Amniotic stem cell (primary cell): ENCODE measurements around the gene EPHA5.

Experiments used
- DNase-seq: peaks from one replicate; lab custom pipeline; 2025; lab: John Stamatoyannopoulos, UW

Gene EPHA5

GRCh38 chr4:65624651-65625050, 45.6 kb downstream of the EPHA5 start:
- no peak for DNase-seq

GRCh38 chr4:65623506-65623905, 46.8 kb downstream of the EPHA5 start:
- peak; percentile 53 for DNase-seq

- no peak for DNase-seq
Measured at GRCh38 chr4:65617416-65617815, 52.9 kb downstream of the EPHA5 start.

- no peak for DNase-seq
Measured at GRCh38 chr4:65604515-65604914, 65.8 kb downstream of the EPHA5 start.

GRCh38 chr4:65600656-65601055, 69.6 kb downstream of the EPHA5 start:
- peak; percentile 29 for DNase-seq

GRCh38 chr4:65599340-65599739, 70.9 kb downstream of the EPHA5 start:
- DNase-seq, result no peak

GRCh38 chr4:65597697-65598096, 72.6 kb downstream of the EPHA5 start:
- DNase-seq, result no peak

GRCh38 chr4:65592089-65592488, 78.2 kb downstream of the EPHA5 start:
- DNase-seq, result no peak

GRCh38 chr4:65589921-65590320, 80.4 kb downstream of the EPHA5 start:
- no peak for DNase-seq

- DNase-seq, result no peak
Measured at GRCh38 chr4:65589331-65589730, 81.0 kb downstream of the EPHA5 start.

GRCh38 chr4:65580551-65580950, 89.7 kb downstream of the EPHA5 start:
- no peak for DNase-seq

GRCh38 chr4:65566473-65566872, 103.8 kb downstream of the EPHA5 start:
- DNase-seq, result no peak

GRCh38 chr4:65561164-65561563, 109.1 kb downstream of the EPHA5 start:
- no peak for DNase-seq

GRCh38 chr4:65559270-65559669, 111.0 kb downstream of the EPHA5 start:
- no peak for DNase-seq

- DNase-seq, result no peak
Measured at GRCh38 chr4:65552057-65552456, 118.2 kb downstream of the EPHA5 start.

- DNase-seq, result no peak
Measured at GRCh38 chr4:65550500-65550899, 119.8 kb downstream of the EPHA5 start.

GRCh38 chr4:65546882-65547416, 123.3 kb downstream of the EPHA5 start:
- DNase-seq, result no peak

GRCh38 chr4:65538571-65538970, 131.7 kb downstream of the EPHA5 start:
- DNase-seq, result no peak

- DNase-seq, result no peak
Measured at GRCh38 chr4:65535113-65535512, 135.2 kb downstream of the EPHA5 start.

- no peak for DNase-seq
Measured at GRCh38 chr4:65521666-65522065, 148.6 kb downstream of the EPHA5 start.

GRCh38 chr4:65515646-65516045, 154.6 kb downstream of the EPHA5 start:
- DNase-seq, result no peak

- no peak for DNase-seq
Measured at GRCh38 chr4:65510976-65511375, 159.3 kb downstream of the EPHA5 start.

GRCh38 chr4:65508168-65508567, 162.1 kb downstream of the EPHA5 start:
- DNase-seq, result no peak

GRCh38 chr4:65502131-65502701, 168.1 kb downstream of the EPHA5 start:
- DNase-seq, result peak; percentile 45
